Osteocyte (in vitro differentiated cells): ENCODE measurements around the gene CCDC86. TPM values are rescaled to one million over a fixed set of nuclear protein-coding genes. Genes with fewer than 3 reads are reported as not detected.
A peak's percentile ranks its signal among the peaks of the same experiment; 100 is the strongest.

Source experiments
- DNase-seq: peaks from one replicate; pipeline ENCODE4 v3.0.0; 2021; ENCODE audit warnings: mixed read lengths; ENCODE audit not compliant: unreplicated experiment; ENCODE audit errors: extremely low spot score
- H3K27ac Mint-ChIP-seq: one replicate; pipeline ENCODE4 v1.8.0; 2021; ENCODE audit warnings: mild to moderate bottlenecking, mixed read lengths; ENCODE audit not compliant: unreplicated experiment
- H3K27me3 Mint-ChIP-seq: one replicate; pipeline ENCODE4 v1.8.0; 2021; ENCODE audit warnings: mixed read lengths; ENCODE audit not compliant: unreplicated experiment
- H3K36me3 Mint-ChIP-seq: one replicate; pipeline ENCODE4 v1.8.0; 2021; ENCODE audit warnings: mixed read lengths; ENCODE audit not compliant: unreplicated experiment
- H3K4me1 Mint-ChIP-seq: one replicate; pipeline ENCODE4 v1.8.0; 2021; ENCODE audit warnings: mixed read lengths; ENCODE audit not compliant: unreplicated experiment
- H3K4me3 Mint-ChIP-seq: one replicate; pipeline ENCODE4 v1.8.0; 2021; ENCODE audit warnings: mild to moderate bottlenecking, moderate library complexity, mixed read lengths; ENCODE audit not compliant: unreplicated experiment
- H3K9me3 Mint-ChIP-seq: one replicate; pipeline ENCODE4 v1.8.0; 2021; ENCODE audit warnings: mixed read lengths; ENCODE audit not compliant: unreplicated experiment
- CTCF ChIP-seq: fragments of 200-600 bp; sonication (generic); IDR thresholded peaks from 2 replicates; pipeline ENCODE4 v1.5.0; 2021; ENCODE audit warnings: antibody characterized with exemption, mild to moderate bottlenecking, moderate library complexity
- total RNA-seq: library from RNA; stranded (reverse); gene quantifications from 2 replicates; pipeline ENCODE4 v1.2.1, GENCODE V29; 2021

Gene CCDC86
- total RNA-seq, 1 donor from 2014 or later: 25.9 TPM

DNA sequence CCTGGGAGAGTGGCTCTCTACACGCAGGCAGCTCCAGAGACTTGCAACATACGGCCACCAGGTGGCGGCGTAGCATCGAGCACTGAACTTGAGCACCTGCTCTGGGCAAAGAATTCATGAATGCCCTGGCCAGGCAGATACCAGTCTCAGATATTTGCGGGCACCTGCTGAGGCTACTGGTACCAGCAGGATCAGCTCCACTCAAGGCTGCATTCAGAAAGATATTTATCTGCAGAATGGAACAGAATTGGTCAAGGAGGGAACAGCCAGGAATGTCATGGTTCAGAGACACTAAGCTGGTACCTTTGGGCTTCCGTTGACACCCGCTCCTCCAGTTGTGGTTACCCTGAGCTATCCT lies 10.8 kb upstream of the CCDC86 start:
- Mint-ChIP-seq H3K9me3 (no peaks in the 10 kb centered on the region), H3K4me3 (no peak overlapping the region), H3K27ac (no peak overlapping the region), H3K36me3 (no peaks in the 10 kb centered on the region), H3K4me1 (peaks cover 6% of the 10 kb centered on the region), H3K27me3 (peaks cover 46% of the 10 kb centered on the region)
- TF ChIP-seq CTCF: peak; percentile 94
- peak; percentile 93 for DNase-seq

- Mint-ChIP-seq H3K9me3 (no peaks in the 10 kb centered on the region), H3K4me3 (no peak overlapping the region), H3K36me3 (no peaks in the 10 kb centered on the region), H3K27ac (no peak overlapping the region), H3K4me1 (peaks cover 6% of the 10 kb centered on the region), H3K27me3 (peaks cover 48% of the 10 kb centered on the region)
- no peak for DNase-seq
- TF ChIP-seq CTCF: no peak
Observed at GRCh38 chr11:60831501-60832079, 10.3 kb upstream of the CCDC86 start.

GRCh38 chr11:60834742-60835533 lies 7.0 kb upstream of the CCDC86 start:
- Mint-ChIP-seq H3K9me3 (no peaks in the 10 kb centered on the region), H3K4me3 (no peak overlapping the region), H3K27ac (no peak overlapping the region), H3K36me3 (no peaks in the 10 kb centered on the region), H3K4me1 (peaks cover 12% of the 10 kb centered on the region), H3K27me3 (peaks cover 40% of the 10 kb centered on the region)
- DNase-seq: no peak
- no peak for TF ChIP-seq CTCF

DNA sequence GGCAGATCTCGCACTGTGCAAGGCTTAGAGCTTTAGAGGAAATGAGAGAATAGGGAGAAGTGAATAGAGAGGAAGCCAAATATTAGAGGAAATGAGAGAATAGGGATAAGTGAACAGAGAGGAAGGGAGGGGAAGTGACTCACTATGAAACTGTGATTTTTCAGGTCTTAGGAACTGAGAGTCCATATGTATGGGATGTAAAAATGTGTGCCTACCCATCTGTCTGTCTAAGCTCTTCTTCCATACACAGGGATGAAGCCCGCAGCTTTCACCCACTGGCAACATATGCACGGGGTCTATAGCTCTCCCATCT lies 6.4 kb upstream of the CCDC86 start:
- Mint-ChIP-seq H3K4me3 (no peak overlapping the region), H3K36me3 (no peaks in the 10 kb centered on the region), H3K4me1 (peaks cover 18% of the 10 kb centered on the region), H3K27ac (no peak overlapping the region), H3K9me3 (no peaks in the 10 kb centered on the region), H3K27me3 (peaks cover 40% of the 10 kb centered on the region)
- no peak for TF ChIP-seq CTCF
- no peak for DNase-seq

GRCh38 chr11:60836866-60837515 lies 4.9 kb upstream of the CCDC86 start:
- no peak for DNase-seq
- no peak overlapping the region for H3K4me3 Mint-ChIP-seq
- H3K9me3 Mint-ChIP-seq: no peaks in the 10 kb centered on the region

More at GRCh38 chr11:60836866-60837515, 4.9 kb upstream of the CCDC86 start:
- TF ChIP-seq CTCF: no peak
- no peak overlapping the region for H3K27ac Mint-ChIP-seq
- H3K27me3 Mint-ChIP-seq: peaks cover 33% of the 10 kb centered on the region
- peaks cover 27% of the 10 kb centered on the region for H3K4me1 Mint-ChIP-seq
- H3K36me3 Mint-ChIP-seq: no peaks in the 10 kb centered on the region
